Measurements from ENCODE around the gene S100A12.

- TF ChIP-seq CTCF (IDR thresholded peaks at IDR 0.05) = no peak
- TF ChIP-seq POLR2A (IDR thresholded peaks at IDR 0.05) = no peak
- no peak for TF ChIP-seq EP300 (IDR thresholded peaks at IDR 0.05)
These were observed 28.7 kb upstream of the S100A12 start for GRCh38 chr1:153404086-153404635.
